ENCODE results near the gene RIN1.
"Not testable (repeated sequence)": the region's sequence is repeated elsewhere in the genome, so short reads cannot be mapped to it uniquely, and the experiment has no call there.

RIN1 gene

GRCh38 chr11:66333896-66334604 is 2.2 kb downstream of the RIN1 start:
- DNase-seq, result no peak

- no peak for DNase-seq
Observed at GRCh38 chr11:66333220-66333877, 2.9 kb downstream of the RIN1 start.

- no peak for DNase-seq
Observed at GRCh38 chr11:66332371-66333219, 3.6 kb downstream of the RIN1 start.

GRCh38 chr11:66331542-66332370 is 4.5 kb downstream of the RIN1 start:
- DNase-seq, result no peak

- DNase-seq, result no peak
Observed at GRCh38 chr11:66330931-66331330, 5.3 kb downstream of the RIN1 start.

GRCh38 chr11:66329165-66329673 is 7.0 kb downstream of the RIN1 start:
- DNase-seq, result no peak

- DNase-seq, result peak; percentile 34
Observed at GRCh38 chr11:66328302-66329144, 7.7 kb downstream of the RIN1 start.

- DNase-seq, result no peak
Observed at GRCh38 chr11:66328031-66328301, 8.3 kb downstream of the RIN1 start.

- DNase-seq, result no peak
Observed at GRCh38 chr11:66327171-66328030, 8.8 kb downstream of the RIN1 start.

GRCh38 chr11:66326261-66327111 is 9.7 kb downstream of the RIN1 start:
- no peak for DNase-seq

GRCh38 chr11:66325263-66325671 is 11.0 kb downstream of the RIN1 start:
- no peak for DNase-seq

- no peak for DNase-seq
Observed at GRCh38 chr11:66324664-66325063, 11.6 kb downstream of the RIN1 start.

- DNase-seq, result no peak
Observed at GRCh38 chr11:66323684-66324083, 12.6 kb downstream of the RIN1 start.

GRCh38 chr11:66322732-66323427 is 13.4 kb downstream of the RIN1 start:
- no peak for DNase-seq

GRCh38 chr11:66321606-66322005 is 14.6 kb downstream of the RIN1 start:
- no peak for DNase-seq

- not testable (repeated sequence) for DNase-seq
Observed at GRCh38 chr11:66320748-66321147, 15.5 kb downstream of the RIN1 start.

- DNase-seq, result not testable (repeated sequence)
Observed at GRCh38 chr11:66320289-66320688, 15.9 kb downstream of the RIN1 start.

- DNase-seq, result no peak
Observed at GRCh38 chr11:66318600-66318970, 17.6 kb downstream of the RIN1 start.
